ENCODE measurements around the gene VSIG8.

VSIG8 gene

DNA sequence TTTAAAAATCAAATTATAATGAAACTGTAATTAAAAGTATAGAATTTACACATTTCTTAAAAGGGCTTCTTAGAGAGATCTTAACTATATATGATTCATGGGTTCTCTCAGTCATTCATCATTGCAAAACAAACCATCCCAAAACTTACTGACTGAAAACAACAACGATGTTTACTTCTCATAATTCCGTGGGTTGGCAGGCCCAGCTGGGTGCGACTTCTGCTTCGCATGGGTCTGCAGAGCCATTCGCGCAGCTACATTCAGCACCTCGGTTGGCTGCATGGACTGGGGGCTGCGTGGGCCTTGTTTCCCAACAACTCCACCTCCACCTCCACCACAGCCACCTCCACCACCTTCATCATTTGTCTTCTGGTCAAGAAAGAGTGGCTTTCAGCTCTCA is 31.7 kb downstream of the VSIG8 start:
- CTCF ChIA-PET: interaction anchor here (2.1 to 2.8 kb wide), 2 partner anchors 11 to 32 kb away, joined by 8 to 9 read pairs; no protein-coding TSS in a partner anchor
- TF ChIP-seq, protein P1, sequence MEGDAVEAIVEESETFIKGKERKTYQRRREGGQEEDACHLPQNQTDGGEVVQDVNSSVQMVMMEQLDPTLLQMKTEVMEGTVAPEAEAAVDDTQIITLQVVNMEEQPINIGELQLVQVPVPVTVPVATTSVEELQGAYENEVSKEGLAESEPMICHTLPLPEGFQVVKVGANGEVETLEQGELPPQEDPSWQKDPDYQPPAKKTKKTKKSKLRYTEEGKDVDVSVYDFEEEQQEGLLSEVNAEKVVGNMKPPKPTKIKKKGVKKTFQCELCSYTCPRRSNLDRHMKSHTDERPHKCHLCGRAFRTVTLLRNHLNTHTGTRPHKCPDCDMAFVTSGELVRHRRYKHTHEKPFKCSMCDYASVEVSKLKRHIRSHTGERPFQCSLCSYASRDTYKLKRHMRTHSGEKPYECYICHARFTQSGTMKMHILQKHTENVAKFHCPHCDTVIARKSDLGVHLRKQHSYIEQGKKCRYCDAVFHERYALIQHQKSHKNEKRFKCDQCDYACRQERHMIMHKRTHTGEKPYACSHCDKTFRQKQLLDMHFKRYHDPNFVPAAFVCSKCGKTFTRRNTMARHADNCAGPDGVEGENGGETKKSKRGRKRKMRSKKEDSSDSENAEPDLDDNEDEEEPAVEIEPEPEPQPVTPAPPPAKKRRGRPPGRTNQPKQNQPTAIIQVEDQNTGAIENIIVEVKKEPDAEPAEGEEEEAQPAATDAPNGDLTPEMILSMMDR (IDR thresholded peaks at IDR 0.05; ENCODE audit: control extremely low read depth, extremely low read depth, low read depth, missing control alignments): no peak
- DNase-seq (ENCODE audit: extremely low spot score): no peak
- POLR2A ChIA-PET: no interaction called here

DNA sequence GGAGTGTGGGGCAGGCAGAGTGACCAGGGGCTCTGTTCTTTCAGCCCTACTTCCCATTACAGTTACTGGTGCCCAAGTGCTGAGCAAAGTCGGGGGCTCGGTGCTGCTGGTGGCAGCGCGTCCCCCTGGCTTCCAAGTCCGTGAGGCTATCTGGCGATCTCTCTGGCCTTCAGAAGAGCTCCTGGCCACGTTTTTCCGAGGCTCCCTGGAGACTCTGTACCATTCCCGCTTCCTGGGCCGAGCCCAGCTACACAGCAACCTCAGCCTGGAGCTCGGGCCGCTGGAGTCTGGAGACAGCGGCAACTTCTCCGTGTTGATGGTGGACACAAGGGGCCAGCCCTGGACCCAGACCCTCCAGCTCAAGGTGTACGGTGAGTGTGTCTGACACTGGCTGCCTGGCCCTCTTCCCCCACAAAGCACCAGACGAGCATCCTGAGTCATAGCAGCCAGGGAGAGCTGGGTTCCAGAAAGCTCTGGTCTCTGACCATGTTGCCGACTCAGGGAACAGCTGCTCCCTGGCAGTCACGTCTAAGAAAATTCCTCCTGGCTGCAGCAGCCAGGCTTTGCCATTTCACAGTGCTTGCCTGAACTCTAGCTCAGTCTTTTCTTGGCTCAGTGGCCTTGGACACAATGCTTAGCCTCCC is 32.5 kb downstream of the VSIG8 start:
- POLR2A ChIA-PET: no interaction called here
- TF ChIP-seq, protein P1 (IDR thresholded peaks at IDR 0.05; ENCODE audit: control extremely low read depth, extremely low read depth, low read depth, missing control alignments): no peak
- no peak for DNase-seq (ENCODE audit: extremely low spot score)
- CTCF ChIA-PET: interaction anchor here (2.8 kb wide), 1 partner anchor 31 kb away, joined by 8 read pairs; no protein-coding TSS in a partner anchor

DNA sequence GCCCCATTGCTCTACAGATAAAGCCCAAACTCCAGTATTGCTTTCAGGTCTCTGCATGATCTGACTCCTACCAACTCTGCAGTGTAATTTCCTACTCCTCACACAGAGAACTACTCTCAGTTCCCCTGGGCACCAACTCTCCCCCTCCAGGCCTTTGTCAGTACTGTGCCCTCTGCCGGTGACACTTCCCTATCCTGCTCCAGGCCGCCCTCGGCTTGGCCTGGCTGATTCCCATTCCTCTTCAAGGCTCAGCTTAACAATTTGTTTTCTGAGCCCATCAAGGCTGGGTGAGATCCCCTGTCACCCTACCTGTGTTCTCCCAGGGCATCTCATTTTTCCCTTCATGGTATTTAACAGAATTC is 33.2 kb downstream of the VSIG8 start:
- POLR2A ChIA-PET: no interaction called here
- CTCF ChIA-PET: interaction anchor here (1.2 to 2.8 kb wide), 2 partner anchors 21 to 30 kb away, joined by 3 to 8 read pairs; no protein-coding TSS in a partner anchor
- TF ChIP-seq, protein P1 (IDR thresholded peaks at IDR 0.05; ENCODE audit: control extremely low read depth, extremely low read depth, low read depth, missing control alignments): peak; percentile 38
- peak; percentile 64 for DNase-seq (ENCODE audit: extremely low spot score)

DNA sequence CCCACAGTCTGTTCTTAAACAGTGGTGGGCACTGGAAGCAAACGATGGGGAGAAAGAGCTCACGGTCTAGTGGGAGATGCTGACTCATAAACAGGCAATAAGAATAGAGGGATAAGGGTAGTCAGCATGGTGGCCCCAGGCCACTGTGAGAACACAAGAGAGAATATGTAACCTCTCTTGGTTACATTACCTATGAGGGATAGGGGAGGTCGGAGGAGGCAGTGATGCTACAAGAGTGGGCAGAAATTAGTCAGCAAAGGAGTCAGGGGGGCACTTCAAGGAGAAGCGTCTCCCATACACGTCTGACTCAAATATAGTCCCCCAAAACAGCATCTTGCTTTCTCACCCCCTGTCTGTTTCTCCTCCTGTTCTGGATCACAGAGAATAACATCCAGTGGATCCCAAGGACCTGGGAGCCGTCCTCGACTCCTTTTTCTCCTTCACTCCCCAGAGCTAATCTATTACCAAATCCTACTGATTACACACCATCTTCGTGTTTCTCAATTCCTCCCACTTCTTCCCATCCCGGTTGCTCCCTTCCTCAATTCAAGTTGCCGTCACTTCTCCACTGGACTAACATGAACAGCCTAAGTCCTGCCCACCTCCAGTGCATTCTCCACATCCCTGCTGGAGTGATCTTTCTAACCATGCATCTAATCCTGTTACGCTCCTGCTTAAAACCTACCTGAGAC is 33.7 kb downstream of the VSIG8 start:
- no peak for DNase-seq (ENCODE audit: extremely low spot score)
- POLR2A ChIA-PET: no interaction called here
- CTCF ChIA-PET: interaction anchor here (1.2 to 2.8 kb wide), 3 partner anchors 22 to 217 kb away, joined by 3 to 8 read pairs (median 3); no protein-coding TSS in a partner anchor
- TF ChIP-seq, protein P1 (IDR thresholded peaks at IDR 0.05; ENCODE audit: control extremely low read depth, extremely low read depth, low read depth, missing control alignments): no peak

DNA sequence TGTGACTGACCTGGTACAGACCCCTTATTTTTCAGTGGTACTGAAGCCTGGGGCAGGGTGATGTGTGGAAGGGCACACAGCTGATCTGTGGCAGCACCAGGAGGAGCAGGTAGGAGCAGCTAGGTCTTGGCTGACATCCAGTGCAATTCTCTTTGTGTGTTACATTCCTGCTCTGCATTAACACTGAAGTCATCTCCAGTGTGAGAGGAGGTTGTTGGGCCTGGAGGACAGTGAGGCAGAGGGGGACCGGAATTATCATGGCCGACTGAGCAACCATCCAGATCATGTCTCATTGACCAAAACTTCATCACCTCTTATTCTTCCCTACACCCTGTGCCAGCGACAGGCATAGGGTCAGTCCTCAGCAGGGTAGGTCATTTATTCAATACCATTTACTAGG is 34.3 kb downstream of the VSIG8 start:
- CTCF ChIA-PET: interaction anchor here (1.5 to 2.0 kb wide), 2 partner anchors 29 to 218 kb away, joined by 3 to 7 read pairs; no protein-coding TSS in a partner anchor

DNA sequence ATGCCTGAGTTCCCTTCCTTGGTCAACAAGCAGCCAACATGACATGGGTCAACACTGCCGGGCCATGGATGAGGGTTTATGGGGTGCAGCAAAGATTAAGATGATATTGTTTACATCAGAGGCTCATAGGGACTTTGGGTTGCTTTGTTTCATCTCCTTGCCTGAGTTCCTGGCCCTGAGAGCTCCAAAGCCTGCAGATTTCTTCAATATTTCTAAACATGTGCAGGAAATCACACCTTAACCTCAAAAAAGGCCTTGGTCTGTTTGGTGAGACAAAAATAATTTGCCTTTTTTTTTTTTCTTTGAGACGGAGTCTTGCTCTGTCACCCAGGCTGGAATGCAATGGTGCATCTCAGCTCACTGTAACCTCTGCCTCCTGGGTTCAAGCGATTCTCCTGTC is 34.9 kb downstream of the VSIG8 start:
- CTCF ChIA-PET: interaction anchor here (1.5 to 2.0 kb wide), 2 partner anchors 28 to 218 kb away, joined by 3 to 7 read pairs; no protein-coding TSS in a partner anchor
- POLR2A ChIA-PET: no interaction called here
- TF ChIP-seq, protein P1 (IDR thresholded peaks at IDR 0.05; ENCODE audit: control extremely low read depth, extremely low read depth, low read depth, missing control alignments): no peak
- no peak for DNase-seq (ENCODE audit: extremely low spot score)

More for the DNA sequence above, 34.3 kb downstream of the VSIG8 start:
- TF ChIP-seq, protein P1 (IDR thresholded peaks at IDR 0.05; ENCODE audit: control extremely low read depth, extremely low read depth, low read depth, missing control alignments): no peak
- DNase-seq (ENCODE audit: extremely low spot score): no peak
- POLR2A ChIA-PET: no interaction called here
